ENCODE results near the gene ATG16L1.

DNA sequence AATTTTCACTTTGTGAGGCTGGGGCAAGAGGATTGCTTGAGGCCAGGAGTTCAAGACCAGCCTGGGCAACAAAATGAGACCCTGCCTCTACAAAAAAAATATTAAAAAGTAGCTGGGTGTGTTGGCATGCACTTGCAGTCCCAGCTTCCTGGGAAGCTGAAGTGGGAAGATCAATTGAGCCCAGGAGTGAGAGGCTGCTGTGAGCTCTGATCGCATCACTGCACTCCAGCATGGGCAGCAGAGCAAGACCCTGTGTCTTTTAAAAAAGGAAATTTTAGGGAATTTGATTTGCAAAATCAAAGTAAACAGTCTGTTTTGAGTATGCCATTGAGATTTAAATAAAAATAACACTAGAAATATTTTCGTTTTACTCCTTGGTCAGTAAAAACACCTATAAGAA, 27.4 kb downstream of the ATG16L1 start:
- TF ChIP-seq CTCF (IDR thresholded peaks at IDR 0.05) (no peak), POLR2AphosphoS5 (IDR thresholded peaks at IDR 0.05) (no peak), POLR2A (IDR thresholded peaks at IDR 0.05) (no peak)

Measured in prostate gland (tissue), 2 donors.